Measurements from ENCODE around the gene TP53AIP1.

TP53AIP1 gene

DNA sequence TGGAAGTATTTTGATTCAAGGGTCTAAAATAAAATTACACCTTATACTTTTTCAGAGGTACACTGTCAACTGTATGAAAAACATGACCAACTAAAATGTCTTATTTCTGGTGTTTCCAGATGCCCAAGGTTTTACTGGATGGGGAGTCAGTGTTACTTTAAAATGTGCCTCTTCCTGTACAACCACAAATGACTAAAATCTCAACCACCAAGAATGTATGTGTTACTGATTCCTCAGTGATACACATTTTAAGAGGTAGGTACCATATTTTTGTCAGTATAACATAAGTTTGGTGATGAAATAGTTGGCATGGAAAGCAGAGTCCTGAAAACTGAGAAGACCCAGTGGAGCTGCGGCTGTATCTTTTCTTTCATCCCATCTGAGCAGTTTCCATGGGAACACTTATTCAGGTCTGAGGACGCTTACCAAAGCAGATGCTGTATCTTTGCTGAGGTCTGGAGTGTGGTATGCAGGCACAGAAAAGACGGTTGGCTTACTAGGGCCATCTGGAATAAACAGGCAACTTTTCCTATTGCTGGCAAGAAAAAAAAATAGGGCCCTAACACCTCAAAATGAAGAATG, 21.2 kb upstream of the TP53AIP1 start:
- no peak for DNase-seq (ENCODE audit: low read depth)
- no peak overlapping the region for H3K4me3 ChIP-seq (ENCODE audit: low read depth, low read length)
- no peak for TF ChIP-seq MYC (IDR thresholded peaks at IDR 0.05; ENCODE audit: low read depth, low read length)
- no peak for TF ChIP-seq POLR2A (IDR thresholded peaks at IDR 0.05; ENCODE audit: extremely low read depth, insufficient read length)
- TF ChIP-seq, protein P1, sequence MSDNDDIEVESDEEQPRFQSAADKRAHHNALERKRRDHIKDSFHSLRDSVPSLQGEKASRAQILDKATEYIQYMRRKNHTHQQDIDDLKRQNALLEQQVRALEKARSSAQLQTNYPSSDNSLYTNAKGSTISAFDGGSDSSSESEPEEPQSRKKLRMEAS (IDR thresholded peaks at IDR 0.05; ENCODE audit: low read depth, low read length), result no peak
- TF ChIP-seq, protein P2, sequence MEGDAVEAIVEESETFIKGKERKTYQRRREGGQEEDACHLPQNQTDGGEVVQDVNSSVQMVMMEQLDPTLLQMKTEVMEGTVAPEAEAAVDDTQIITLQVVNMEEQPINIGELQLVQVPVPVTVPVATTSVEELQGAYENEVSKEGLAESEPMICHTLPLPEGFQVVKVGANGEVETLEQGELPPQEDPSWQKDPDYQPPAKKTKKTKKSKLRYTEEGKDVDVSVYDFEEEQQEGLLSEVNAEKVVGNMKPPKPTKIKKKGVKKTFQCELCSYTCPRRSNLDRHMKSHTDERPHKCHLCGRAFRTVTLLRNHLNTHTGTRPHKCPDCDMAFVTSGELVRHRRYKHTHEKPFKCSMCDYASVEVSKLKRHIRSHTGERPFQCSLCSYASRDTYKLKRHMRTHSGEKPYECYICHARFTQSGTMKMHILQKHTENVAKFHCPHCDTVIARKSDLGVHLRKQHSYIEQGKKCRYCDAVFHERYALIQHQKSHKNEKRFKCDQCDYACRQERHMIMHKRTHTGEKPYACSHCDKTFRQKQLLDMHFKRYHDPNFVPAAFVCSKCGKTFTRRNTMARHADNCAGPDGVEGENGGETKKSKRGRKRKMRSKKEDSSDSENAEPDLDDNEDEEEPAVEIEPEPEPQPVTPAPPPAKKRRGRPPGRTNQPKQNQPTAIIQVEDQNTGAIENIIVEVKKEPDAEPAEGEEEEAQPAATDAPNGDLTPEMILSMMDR (IDR thresholded peaks at IDR 0.05; ENCODE audit: low read depth, low read length), result no peak

DNA sequence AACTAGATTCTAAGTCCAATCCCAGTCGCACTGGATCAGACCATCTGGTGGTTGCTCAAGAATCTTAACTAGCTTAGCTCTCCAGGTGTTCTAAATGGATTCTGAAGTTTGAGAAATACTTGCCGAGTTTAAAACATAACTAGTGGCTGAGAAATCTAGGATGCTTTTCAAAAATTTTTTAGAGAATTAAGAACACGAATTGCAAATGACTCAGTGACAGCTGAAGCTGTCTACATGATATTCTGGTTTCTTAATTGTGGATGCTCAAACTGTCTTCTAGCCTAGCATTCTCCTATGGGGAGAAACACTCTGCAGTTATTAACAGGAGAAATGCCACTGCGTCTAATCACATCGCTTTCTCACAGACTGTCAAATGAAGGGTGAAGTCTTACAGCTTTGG, 20.2 kb upstream of the TP53AIP1 start:
- no peak for TF ChIP-seq POLR2A (IDR thresholded peaks at IDR 0.05; ENCODE audit: extremely low read depth, insufficient read length)
- TF ChIP-seq MYC (IDR thresholded peaks at IDR 0.05; ENCODE audit: low read depth, low read length), result no peak
- TF ChIP-seq, protein P2 (IDR thresholded peaks at IDR 0.05; ENCODE audit: low read depth, low read length), result no peak
- TF ChIP-seq, protein P1 (IDR thresholded peaks at IDR 0.05; ENCODE audit: low read depth, low read length), result no peak
- no peak overlapping the region for H3K4me3 ChIP-seq (ENCODE audit: low read depth, low read length)

DNA sequence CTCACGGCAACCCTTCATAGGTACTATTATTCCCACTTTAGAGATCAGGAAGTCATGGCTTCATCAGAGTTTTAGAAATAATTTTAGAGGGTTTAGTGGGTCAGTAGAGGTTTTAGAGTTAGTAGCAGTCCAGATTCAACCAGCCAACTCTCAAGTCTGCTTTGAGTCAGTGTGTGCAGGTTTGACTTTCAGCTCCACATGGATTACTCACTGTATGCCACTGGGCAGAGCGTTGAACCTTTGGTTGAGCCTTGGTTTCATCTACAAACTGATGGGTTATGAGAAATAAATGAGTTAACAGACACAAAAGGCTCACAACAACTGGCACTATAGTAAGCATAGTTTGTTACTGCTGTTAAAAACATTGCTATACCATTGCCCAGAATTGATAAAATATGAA, 19.0 kb upstream of the TP53AIP1 start:
- no peak overlapping the region for H3K4me3 ChIP-seq (ENCODE audit: low read depth, low read length)
- no peak for TF ChIP-seq POLR2A (IDR thresholded peaks at IDR 0.05; ENCODE audit: extremely low read depth, insufficient read length)
- TF ChIP-seq, protein P2 (IDR thresholded peaks at IDR 0.05; ENCODE audit: low read depth, low read length), result no peak
- TF ChIP-seq MYC (IDR thresholded peaks at IDR 0.05; ENCODE audit: low read depth, low read length), result no peak
- no peak for DNase-seq (ENCODE audit: low read depth)

More for the DNA sequence above, 20.2 kb upstream of the TP53AIP1 start:
- no peak for DNase-seq (ENCODE audit: low read depth)

DNA sequence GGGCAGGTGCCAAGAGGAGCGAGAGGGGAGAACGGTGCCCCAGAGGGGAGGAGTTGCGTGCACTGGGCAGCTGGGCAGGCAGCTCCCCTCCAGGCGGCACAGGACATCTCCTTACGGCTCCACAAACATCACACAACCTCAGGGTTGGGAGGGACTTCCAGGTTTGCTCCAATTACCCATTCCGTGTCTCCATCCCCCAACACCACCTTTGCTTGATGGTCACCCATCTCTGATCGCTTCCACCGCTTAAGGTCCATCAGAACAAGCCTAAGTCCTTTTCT, 14.5 kb upstream of the TP53AIP1 start:
- no peak overlapping the region for H3K4me3 ChIP-seq (ENCODE audit: low read depth, low read length)
- TF ChIP-seq, protein P2 (IDR thresholded peaks at IDR 0.05; ENCODE audit: low read depth, low read length), result no peak
- TF ChIP-seq MYC (IDR thresholded peaks at IDR 0.05; ENCODE audit: low read depth, low read length), result no peak
- TF ChIP-seq, protein P1 (IDR thresholded peaks at IDR 0.05; ENCODE audit: low read depth, low read length), result no peak
- no peak for DNase-seq (ENCODE audit: low read depth)

DNA sequence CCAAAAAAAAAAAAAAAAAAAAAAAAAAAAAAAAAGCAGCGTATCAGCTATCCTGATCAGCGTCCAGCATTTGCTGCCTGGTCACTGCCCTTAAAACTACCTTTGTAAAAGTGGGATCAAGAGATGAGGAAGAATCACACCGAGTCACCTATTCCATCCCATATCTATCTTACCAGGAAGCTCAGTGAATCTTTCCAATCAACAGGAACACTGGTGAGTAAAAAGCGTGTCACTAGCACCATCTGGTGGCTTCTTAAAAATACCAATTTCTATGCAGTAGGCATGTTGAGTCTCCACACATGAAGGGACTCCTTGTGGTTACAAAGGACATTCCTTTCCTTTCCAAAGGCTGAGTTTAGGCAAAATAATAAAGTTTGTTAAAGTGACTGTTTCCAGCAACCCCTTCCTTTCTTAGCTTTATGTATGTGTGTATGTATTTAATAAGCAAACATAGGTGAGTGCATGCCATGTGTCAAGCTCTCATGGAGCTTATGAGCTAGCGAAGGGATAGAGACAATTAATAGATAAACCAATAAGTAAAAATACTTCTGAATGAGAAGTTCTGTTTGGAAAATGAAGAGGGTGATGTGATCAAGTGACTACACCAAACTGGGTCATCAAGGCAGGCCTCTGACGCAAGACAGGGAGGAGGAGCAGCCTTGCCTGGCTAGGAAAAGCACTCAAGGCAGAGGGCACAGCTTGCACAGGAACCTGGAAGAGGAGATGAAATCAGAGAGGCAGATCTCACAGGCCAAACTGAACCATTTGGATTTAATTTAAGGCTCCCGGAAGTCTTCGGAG, 13.9 kb upstream of the TP53AIP1 start:
- TF ChIP-seq POLR2A (IDR thresholded peaks at IDR 0.05; ENCODE audit: extremely low read depth, insufficient read length), result no peak
- TF ChIP-seq, protein P2 (IDR thresholded peaks at IDR 0.05; ENCODE audit: low read depth, low read length), result peak; percentile 62
- DNase-seq (ENCODE audit: low read depth), result peak; percentile 62
- H3K4me3 ChIP-seq (ENCODE audit: low read depth, low read length), result no peak overlapping the region

DNA sequence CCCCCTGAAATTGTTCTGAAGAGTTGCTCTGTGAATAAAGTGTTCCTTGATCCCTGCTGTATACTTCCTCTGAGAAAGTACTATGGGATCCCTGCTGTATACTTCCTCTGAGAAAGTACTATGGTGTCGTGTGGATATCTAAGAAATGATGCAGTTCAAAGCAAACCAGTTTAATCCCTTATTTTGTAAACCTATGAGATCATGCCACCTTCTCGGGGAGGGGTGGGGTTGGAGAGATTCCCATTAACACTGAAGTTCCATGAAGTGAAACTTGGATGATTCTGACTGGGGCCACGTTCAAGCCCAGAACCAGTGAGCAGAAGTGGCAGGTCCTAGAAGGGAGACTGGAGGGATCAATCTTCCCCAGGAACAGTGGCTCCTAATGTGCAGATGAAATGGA, 13.0 kb upstream of the TP53AIP1 start:
- no peak overlapping the region for H3K4me3 ChIP-seq (ENCODE audit: low read depth, low read length)
- no peak for TF ChIP-seq POLR2A (IDR thresholded peaks at IDR 0.05; ENCODE audit: extremely low read depth, insufficient read length)
- no peak for TF ChIP-seq MYC (IDR thresholded peaks at IDR 0.05; ENCODE audit: low read depth, low read length)
- TF ChIP-seq, protein P1 (IDR thresholded peaks at IDR 0.05; ENCODE audit: low read depth, low read length), result no peak
- DNase-seq (ENCODE audit: low read depth), result no peak
